H1 (cell line): ENCODE measurements around the gene KRT4. TPM values are rescaled to one million over a fixed set of nuclear protein-coding genes. Genes with fewer than 3 reads are reported as not detected.

Experiments used
- JUND ChIP-seq: IDR thresholded peaks from 2 replicates; pipeline ENCODE4 v1.6.1; 2011; ENCODE audit warnings: mild to moderate bottlenecking, improper control_type of control experiment, low read length
- POLR2A ChIP-seq, 2 experiments: IDR thresholded peaks; 1 replicate in 1 of 2; 2 replicates in 1 of 2; pipeline ENCODE4 v1.6.1; 2011; ENCODE audit warnings: low read depth in 2 of 2, low read length in 2 of 2, mild to moderate bottlenecking in 2 of 2; ENCODE audit errors: control extremely low read depth in 1 of 2
- RAD21 ChIP-seq, 2 experiments: IDR thresholded peaks in 1 of 2; conservative IDR thresholded peaks in 1 of 2; 2 replicates each; pipeline ENCODE4 v1.6.1; 2011; ENCODE audit warnings: low read depth in 2 of 2, low read length in 2 of 2, improper control_type of control experiment in 1 of 2, inconsistent platforms in 1 of 2, mild to moderate bottlenecking in 1 of 2, moderate library complexity in 1 of 2
- polyA plus RNA-seq, 7 experiments: library from polyadenylated mRNA; depleted of rRNA in 3 of 7; stranded (reverse) in 5 of 7; unstranded in 2 of 7; fragments of >200 nt in 5 of 7; fragments of 200-250 nt in 2 of 7; gene quantifications; 1 replicate in 5 of 7; 2 replicates in 1 of 7; 4 replicates in 1 of 7; pipeline versions ENCODE4 v1.2.1 to v1.2.3, GENCODE V29; 2011 to 2013; ENCODE audit warnings: missing spikeins in 2 of 7, mixed read lengths in 2 of 7
- total RNA-seq: library from RNA; stranded (reverse); fragmentation: NEBNext Ultra II Directional; extraction: Animal tissue kit (Norgen Biotek cat#: 25700); gene quantifications from 2 replicates; pipeline ENCODE4 v1.2.1, GENCODE V29; 2021

KRT4 gene
- total and polyA plus RNA-seq, 2 of the 8 experiments (the other 6 are each of a cell fraction or from before 2014, with no cell fraction given) = not detected

DNA sequence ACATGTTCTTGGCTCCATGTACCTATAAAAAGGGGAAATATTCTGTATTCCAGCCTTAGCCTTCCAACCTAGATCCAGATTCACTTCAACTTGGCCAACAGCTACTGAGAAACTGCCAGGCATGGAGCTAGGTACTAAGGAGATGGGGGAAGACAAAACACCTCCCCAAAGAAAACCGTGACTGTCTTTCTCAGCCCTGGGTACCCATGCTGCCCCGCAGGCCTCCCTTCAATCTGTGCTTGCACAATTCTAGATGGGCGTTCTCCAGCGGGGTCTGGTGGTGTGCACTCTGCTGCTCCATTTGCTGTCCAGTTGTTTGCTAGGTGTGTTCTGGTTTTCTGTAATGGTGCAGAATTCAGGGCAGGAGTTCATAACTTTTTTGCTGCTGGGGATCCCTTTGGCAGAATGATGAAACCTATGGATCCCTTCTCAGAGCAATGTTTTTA, 817 bp upstream of the KRT4 start (continued):
- no peak for TF ChIP-seq RAD21 (IDR thresholded peaks at IDR 0.05 in 1 of 2, conservative IDR thresholded peaks at IDR 0.05 in 1 of 2; ENCODE audit: low read depth in 2 of 2, low read length in 2 of 2)
- no peak for TF ChIP-seq JUND
- no peak for TF ChIP-seq POLR2A (IDR thresholded peaks at IDR 0.05; ENCODE audit: control extremely low read depth in 1 of 2, low read depth in 2 of 2, low read length in 2 of 2)
